Measurements from ENCODE around the gene S100Z. TPM values are rescaled to one million over a fixed set of nuclear protein-coding genes. Genes with fewer than 3 reads are reported as not detected.

S100Z gene
- total RNA-seq, 1 donor from 2014 or later = 0.20 TPM

Other genes starting within 250 kb of the S100Z start
- gene F2RL2, start 226.6 kb upstream of the S100Z start, total RNA-seq = 0.27 TPM
- 7.2 TPM for gene F2R, start 133.9 kb upstream of the S100Z start, total RNA-seq
- gene F2RL1, start 31.0 kb upstream of the S100Z start, total RNA-seq = 1.1 TPM
- 0.92 TPM for gene CRHBP, start 103.0 kb downstream of the S100Z start, total RNA-seq
- 15.6 TPM for gene AGGF1, start 180.4 kb downstream of the S100Z start, total RNA-seq
- gene ZBED3, start 237.3 kb downstream of the S100Z start, total RNA-seq = 4.7 TPM